HG02642 (cell line): Measurements from ENCODE around the gene ATP2C2.
"Not testable (repeated sequence)": the region's sequence is repeated elsewhere in the genome, so short reads cannot be mapped to it uniquely, and the experiment has no call there.

ENCODE experiments used
- ATAC-seq: cut with Tn5 transposase; IDR thresholded peaks from one replicate; pipeline ENCODE4 v1.9.1; 2021; ENCODE audit warnings: mild to moderate bottlenecking; ENCODE audit not compliant: unreplicated experiment, poor library complexity

ATP2C2 gene

GRCh38 chr16:84444476-84444875 is 76.1 kb downstream of the ATP2C2 start:
- ATAC-seq = no peak

GRCh38 chr16:84446084-84446483 is 77.7 kb downstream of the ATP2C2 start:
- ATAC-seq = no peak

GRCh38 chr16:84446596-84447392 is 78.5 kb downstream of the ATP2C2 start:
- no peak for ATAC-seq

GRCh38 chr16:84448444-84448843 is 80.1 kb downstream of the ATP2C2 start:
- no peak for ATAC-seq

- ATAC-seq = no peak
These were observed 81.1 kb downstream of the ATP2C2 start for GRCh38 chr16:84449156-84450140.

- ATAC-seq = no peak
These were observed 82.0 kb downstream of the ATP2C2 start for GRCh38 chr16:84450176-84450865.

- not testable (repeated sequence) for ATAC-seq
These were observed 82.8 kb downstream of the ATP2C2 start for GRCh38 chr16:84451010-84451676.

GRCh38 chr16:84451781-84452180 is 83.4 kb downstream of the ATP2C2 start:
- ATAC-seq = no peak

GRCh38 chr16:84453061-84453752 is 84.9 kb downstream of the ATP2C2 start:
- no peak for ATAC-seq

- no peak for ATAC-seq
These were observed 86.3 kb downstream of the ATP2C2 start for GRCh38 chr16:84454611-84455010.

GRCh38 chr16:84455031-84455430 is 86.7 kb downstream of the ATP2C2 start:
- ATAC-seq = no peak

- ATAC-seq = no peak
These were observed 90.5 kb downstream of the ATP2C2 start for GRCh38 chr16:84458606-84459532.

- ATAC-seq = no peak
These were observed 91.2 kb downstream of the ATP2C2 start for GRCh38 chr16:84459533-84459894.

- no peak for ATAC-seq
These were observed 91.6 kb downstream of the ATP2C2 start for GRCh38 chr16:84459941-84460405.

GRCh38 chr16:84460406-84461028 is 92.2 kb downstream of the ATP2C2 start:
- no peak for ATAC-seq

GRCh38 chr16:84461029-84461412 is 92.7 kb downstream of the ATP2C2 start:
- ATAC-seq = no peak

GRCh38 chr16:84461413-84462295 is 93.3 kb downstream of the ATP2C2 start:
- no peak for ATAC-seq
